Hippocampal formation (tissue), 2 donors: ENCODE results near the gene GET3.

Source experiments
- DNase-seq, 2 donors: peaks; one replicate each; lab custom pipeline; 2025; lab: John Stamatoyannopoulos, UW

Gene GET3

GRCh38 chr19:12752056-12752781 is 14.9 kb downstream of the GET3 start:
- DNase-seq, result no peak

GRCh38 chr19:12754465-12755196 is 17.3 kb downstream of the GET3 start:
- DNase-seq, result no peak

- DNase-seq, result no peak
These were observed 19.0 kb downstream of the GET3 start for GRCh38 chr19:12756150-12756883.

GRCh38 chr19:12757544-12758274 is 20.4 kb downstream of the GET3 start:
- DNase-seq, result peak in 1 of 2 donors; percentile 2

DNA sequence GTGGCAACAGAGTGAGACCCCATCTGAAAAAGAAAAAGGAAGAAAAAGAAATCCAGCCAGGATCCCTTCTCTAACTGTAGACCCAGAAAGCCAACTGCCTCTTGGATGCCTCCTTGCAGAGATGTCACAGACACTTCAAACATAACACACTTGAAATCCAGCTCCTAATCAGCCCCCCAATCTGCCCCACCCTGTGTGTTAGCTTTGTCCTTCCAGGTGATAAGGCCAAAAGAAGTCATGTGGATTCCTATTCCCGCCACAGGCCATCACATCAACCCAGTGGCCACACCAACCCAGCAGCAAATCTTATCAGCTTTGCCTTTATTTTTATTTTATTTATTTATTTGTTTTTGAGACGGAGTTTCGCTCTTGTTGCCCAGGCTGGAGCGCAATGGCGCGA is 22.4 kb downstream of the GET3 start:
- DNase-seq, result no peak

- DNase-seq, result no peak
These were observed 25.8 kb downstream of the GET3 start for GRCh38 chr19:12763100-12763499.

DNA sequence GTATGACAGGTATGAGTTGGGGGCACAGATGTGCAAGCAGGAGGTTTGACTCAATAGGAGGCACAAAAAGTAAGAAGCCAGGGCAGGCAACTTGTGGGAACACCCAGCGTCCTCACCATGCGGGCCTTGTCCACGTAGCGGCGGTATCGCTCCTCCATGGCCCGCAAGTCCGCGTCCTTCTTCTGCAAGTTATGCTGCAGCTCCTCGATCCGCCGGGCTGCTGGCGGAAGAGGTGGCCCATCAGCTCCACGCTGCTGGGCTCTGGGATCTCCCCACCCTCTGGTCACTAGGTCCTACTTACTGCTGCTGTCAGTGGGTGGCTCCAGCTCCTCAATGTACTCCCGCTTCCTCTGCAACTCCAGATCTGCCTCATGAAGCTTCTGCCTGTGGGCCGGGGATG is 27.4 kb downstream of the GET3 start:
- no peak for DNase-seq

DNA sequence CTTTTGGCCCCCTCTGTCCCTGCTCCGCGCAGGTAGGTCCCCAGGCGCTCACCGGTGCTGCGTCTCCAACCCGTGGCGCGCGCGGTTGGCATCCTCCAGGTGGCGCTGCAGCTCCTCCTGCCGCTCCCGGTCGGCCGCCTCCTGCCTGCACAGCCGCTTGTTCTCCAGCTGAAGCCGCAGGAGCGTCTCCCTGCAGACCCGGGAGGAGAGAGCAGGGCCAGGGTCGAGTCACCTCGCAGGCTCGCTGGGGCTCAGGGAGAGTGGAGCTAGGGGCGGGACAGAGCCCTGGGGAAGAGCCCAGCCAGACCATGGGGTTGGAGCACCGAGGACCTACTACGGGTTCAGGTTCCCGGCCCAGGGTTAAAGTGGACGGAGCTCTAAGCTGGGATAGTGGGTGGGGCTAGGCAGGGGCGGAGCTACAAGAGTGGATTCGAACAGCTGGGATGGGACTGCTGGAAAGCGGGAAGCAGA is 28.8 kb downstream of the GET3 start:
- peak; percentile 60 to 70 for DNase-seq

- DNase-seq, result no peak
These were observed 29.9 kb downstream of the GET3 start for GRCh38 chr19:12767150-12767549.

GRCh38 chr19:12767666-12768065 is 30.4 kb downstream of the GET3 start:
- DNase-seq, result no peak

DNA sequence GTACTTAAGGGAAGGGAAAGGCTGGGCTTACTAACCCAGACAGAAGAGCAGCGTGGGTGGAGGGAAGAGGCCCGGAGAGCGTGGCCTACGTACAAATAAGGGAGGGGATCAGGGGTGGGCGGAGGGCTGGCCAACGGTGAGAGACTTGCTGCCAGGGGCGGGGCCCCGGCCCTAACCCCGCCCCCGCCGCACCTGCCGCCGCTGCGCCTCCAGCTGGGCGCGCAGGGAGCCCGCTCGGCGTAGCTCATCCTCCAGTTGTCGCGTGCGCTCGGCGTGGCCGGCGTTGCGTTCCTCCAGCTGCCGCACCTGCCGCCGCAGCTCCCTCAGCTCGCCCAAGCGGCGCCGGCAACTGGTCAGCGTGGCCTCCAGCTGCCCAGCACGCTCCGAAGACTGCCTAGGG is 32.4 kb downstream of the GET3 start:
- DNase-seq, result no peak

- no peak for DNase-seq
These were observed 33.6 kb downstream of the GET3 start for GRCh38 chr19:12770922-12771321.

GRCh38 chr19:12772323-12772722 is 35.0 kb downstream of the GET3 start:
- DNase-seq, result no peak

GRCh38 chr19:12773571-12773970 is 36.3 kb downstream of the GET3 start:
- no peak for DNase-seq

GRCh38 chr19:12774588-12775555 is 37.6 kb downstream of the GET3 start, which contains the start of gene HOOK2:
Gene HOOK2 (minus strand): TSS chr19:12775552. CDS start chr19:12775449, 103 bp downstream.
- DNase-seq, result no peak

- DNase-seq, result peak; percentile 51 to 73
These were observed 40.1 kb downstream of the GET3 start for GRCh38 chr19:12777217-12778016.

DNA sequence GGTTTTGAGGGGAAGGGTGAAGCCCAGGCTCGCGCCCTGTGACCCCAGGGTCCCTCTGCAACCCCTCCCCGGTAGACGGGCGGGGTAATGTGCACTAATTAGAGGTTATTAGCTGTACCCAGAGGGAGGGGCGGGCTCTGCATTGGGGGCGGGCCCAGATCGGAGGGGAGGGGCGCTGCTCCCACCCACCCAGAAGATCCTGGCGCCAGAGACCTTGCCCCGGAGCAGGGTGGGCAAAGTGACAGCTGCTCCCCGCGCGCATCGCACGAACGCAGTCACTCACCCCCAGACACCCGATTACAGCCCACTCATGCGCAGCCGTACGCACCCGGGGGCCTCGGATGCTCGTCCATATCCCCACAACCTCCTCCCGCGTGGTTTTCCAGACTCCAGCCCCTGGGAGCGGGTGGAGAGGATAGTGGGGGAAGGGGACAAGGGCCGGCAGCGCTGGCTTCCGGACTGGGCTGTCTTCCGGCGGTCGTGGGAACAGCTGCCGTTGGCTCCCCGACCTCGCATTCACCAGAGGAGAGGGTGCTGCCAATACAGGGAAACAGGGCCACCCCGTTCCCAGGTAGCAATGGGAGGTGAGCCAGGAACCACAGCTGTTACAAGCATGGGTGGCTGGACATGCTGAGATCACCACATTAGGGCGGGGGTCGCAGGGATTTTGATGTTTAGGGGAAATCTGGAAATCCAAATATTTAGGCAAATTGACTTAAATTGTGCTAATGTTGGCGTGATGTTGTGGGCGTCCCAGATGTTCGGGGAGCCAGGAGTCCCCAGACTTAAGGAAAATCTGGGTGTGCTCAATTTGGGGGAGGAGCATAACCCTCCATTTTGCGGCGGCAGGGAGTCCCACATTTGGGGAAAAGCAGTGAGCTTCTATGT is 41.0 kb downstream of the GET3 start:
- peak in 1 of 2 donors; percentile 55 for DNase-seq

DNA sequence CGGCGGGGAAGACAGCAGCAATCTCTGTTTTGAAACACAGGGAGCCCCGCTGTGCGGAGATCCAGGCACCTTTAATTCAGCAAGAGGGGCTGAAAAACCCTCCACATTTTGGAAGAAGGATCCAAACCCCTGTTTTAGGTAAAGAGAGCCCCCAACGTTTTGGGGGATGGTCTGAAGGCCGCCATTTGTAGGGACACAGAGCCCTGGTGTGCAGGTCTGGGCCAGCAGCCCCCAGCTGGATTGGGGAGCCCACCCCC is 41.5 kb downstream of the GET3 start:
- DNase-seq, result no peak
